ENCODE measurements around the gene XDH. TPM values are rescaled to one million over a fixed set of nuclear protein-coding genes. Genes with fewer than 3 reads are reported as not detected.

The XDH gene
- polyA plus RNA-seq, 1 donor (not counting 4 experiments of a cell fraction or from before 2014, with no cell fraction given): 40.6 TPM

DNA sequence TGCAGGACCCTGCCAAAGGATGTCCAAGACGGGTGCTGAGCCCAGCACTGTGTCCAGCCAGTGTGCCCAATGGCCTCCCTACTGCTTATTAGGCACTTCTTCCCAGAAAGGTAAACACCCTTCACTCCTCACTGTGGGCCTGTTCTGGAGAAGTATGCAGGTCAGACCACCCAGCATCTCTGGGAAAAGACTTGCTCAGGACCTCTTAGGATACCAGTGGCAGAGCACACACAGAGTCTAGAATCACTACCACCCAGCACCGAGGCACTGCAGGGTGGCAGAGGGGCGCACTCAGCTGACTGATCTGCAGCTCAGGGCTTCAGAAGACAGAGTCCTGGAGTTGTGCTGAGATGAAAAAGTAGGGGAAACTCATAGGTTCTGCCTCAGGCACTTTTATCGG lies 25.8 kb downstream of the XDH start:
- dilution Hi-C loops (cut with MboI; ENCODE audit: extremely low pct_ligation_motif_present, low sequenced_read_pairs): no loop called here
- DNase-seq (ENCODE audit: low read depth, low spot score): no peak
- H3K27me3 ChIP-seq (ENCODE audit: control insufficient read depth, extremely low read depth, insufficient read depth, low read length): no peaks in the 10 kb centered on the region
- peaks cover 2% of the 10 kb centered on the region for H3K9me3 ChIP-seq (ENCODE audit: control insufficient read depth, low read depth, low read length)
- H2AFZ ChIP-seq (ENCODE audit: control insufficient read depth, low read length): no peak overlapping the region
- H3K9ac ChIP-seq (ENCODE audit: control insufficient read depth, extremely low read depth, insufficient read depth, low read length): no peak overlapping the region
- H3K27ac ChIP-seq (ENCODE audit: control insufficient read depth, insufficient read depth, low read length): peak overlapping the region; percentile 71
- H3K4me3 ChIP-seq (ENCODE audit: control insufficient read depth in 2 of 3, extremely low read depth in 1 of 3, insufficient read depth in 2 of 3, low read depth in 1 of 3, low read length in 3 of 3): no peak overlapping the region
- H3K36me3 ChIP-seq (ENCODE audit: control insufficient read depth in 2 of 2, extremely low read depth in 1 of 2, insufficient read depth in 2 of 2, low read length in 2 of 2): peaks cover 11 to 22% of the 10 kb centered on the region in 2 experiments
- no peaks in the 10 kb centered on the region for H3K9me1 ChIP-seq (ENCODE audit: control insufficient read depth, extremely low read depth, insufficient read depth, low read length)
- no peak overlapping the region for H3K4me2 ChIP-seq (ENCODE audit: control insufficient read depth, extremely low read depth, insufficient read depth, low read depth, low read length)
- peaks cover 51% of the 10 kb centered on the region for H3K4me1 ChIP-seq (ENCODE audit: control insufficient read depth, extremely low read depth, insufficient read depth, low read length)
- no peak for TF ChIP-seq EZH2 (IDR thresholded peaks at IDR 0.05; ENCODE audit: low read length)
- TF ChIP-seq, protein P1, sequence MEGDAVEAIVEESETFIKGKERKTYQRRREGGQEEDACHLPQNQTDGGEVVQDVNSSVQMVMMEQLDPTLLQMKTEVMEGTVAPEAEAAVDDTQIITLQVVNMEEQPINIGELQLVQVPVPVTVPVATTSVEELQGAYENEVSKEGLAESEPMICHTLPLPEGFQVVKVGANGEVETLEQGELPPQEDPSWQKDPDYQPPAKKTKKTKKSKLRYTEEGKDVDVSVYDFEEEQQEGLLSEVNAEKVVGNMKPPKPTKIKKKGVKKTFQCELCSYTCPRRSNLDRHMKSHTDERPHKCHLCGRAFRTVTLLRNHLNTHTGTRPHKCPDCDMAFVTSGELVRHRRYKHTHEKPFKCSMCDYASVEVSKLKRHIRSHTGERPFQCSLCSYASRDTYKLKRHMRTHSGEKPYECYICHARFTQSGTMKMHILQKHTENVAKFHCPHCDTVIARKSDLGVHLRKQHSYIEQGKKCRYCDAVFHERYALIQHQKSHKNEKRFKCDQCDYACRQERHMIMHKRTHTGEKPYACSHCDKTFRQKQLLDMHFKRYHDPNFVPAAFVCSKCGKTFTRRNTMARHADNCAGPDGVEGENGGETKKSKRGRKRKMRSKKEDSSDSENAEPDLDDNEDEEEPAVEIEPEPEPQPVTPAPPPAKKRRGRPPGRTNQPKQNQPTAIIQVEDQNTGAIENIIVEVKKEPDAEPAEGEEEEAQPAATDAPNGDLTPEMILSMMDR (optimal IDR thresholded peaks at IDR 0.05 in 1 of 3, IDR thresholded peaks at IDR 0.05 in 1 of 3, conservative IDR thresholded peaks at IDR 0.05 in 1 of 3; ENCODE audit: extremely low read depth in 1 of 3, insufficient read depth in 2 of 3, low read length in 3 of 3): no peak
- no peaks in the 10 kb centered on the region for H3K79me2 ChIP-seq (ENCODE audit: control insufficient read depth, insufficient read depth, low read length)
- no peak for FAIRE-seq
- H4K20me1 ChIP-seq (ENCODE audit: control insufficient read depth, extremely low read depth, insufficient read depth, low read length): no peaks in the 10 kb centered on the region

DNA sequence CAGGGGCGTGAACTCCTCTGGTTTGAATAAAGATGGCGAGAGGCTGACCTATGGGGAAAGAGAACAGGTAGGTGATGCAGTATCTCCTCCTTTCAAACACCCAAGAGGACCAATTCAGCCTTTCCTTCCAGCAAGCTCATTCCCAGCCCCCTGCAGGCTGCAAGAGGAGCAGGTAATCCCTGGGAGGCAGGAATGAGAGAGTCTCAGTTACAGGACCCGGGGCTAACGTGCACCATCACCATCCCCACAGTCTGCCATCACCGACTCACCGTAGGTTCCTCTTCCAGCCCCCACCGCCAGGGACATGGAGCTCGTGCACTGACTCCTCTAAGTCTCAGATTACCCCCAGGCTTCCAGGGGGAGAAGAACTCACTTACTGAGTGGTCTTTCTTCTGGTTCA lies 26.7 kb downstream of the XDH start:
- no peak overlapping the region for H3K4me2 ChIP-seq (ENCODE audit: control insufficient read depth, extremely low read depth, insufficient read depth, low read depth, low read length)
- no peak overlapping the region for H3K9ac ChIP-seq (ENCODE audit: control insufficient read depth, extremely low read depth, insufficient read depth, low read length)
- TF ChIP-seq, protein P1 (optimal IDR thresholded peaks at IDR 0.05 in 1 of 3, IDR thresholded peaks at IDR 0.05 in 1 of 3, conservative IDR thresholded peaks at IDR 0.05 in 1 of 3; ENCODE audit: extremely low read depth in 1 of 3, insufficient read depth in 2 of 3, low read length in 3 of 3): peak in 1 of 3 experiments; percentile 7
- no peak for TF ChIP-seq EZH2 (IDR thresholded peaks at IDR 0.05; ENCODE audit: low read length)
- dilution Hi-C loops (cut with MboI; ENCODE audit: extremely low pct_ligation_motif_present, low sequenced_read_pairs): no loop called here
- H3K36me3 ChIP-seq (ENCODE audit: control insufficient read depth in 2 of 2, extremely low read depth in 1 of 2, insufficient read depth in 2 of 2, low read length in 2 of 2): peaks cover 11 to 31% of the 10 kb centered on the region in 2 experiments
- H3K9me1 ChIP-seq (ENCODE audit: control insufficient read depth, extremely low read depth, insufficient read depth, low read length): no peaks in the 10 kb centered on the region
- FAIRE-seq (no peak), DNase-seq (ENCODE audit: low read depth, low spot score) (no peak)
- no peaks in the 10 kb centered on the region for H4K20me1 ChIP-seq (ENCODE audit: control insufficient read depth, extremely low read depth, insufficient read depth, low read length)
- H3K79me2 ChIP-seq (ENCODE audit: control insufficient read depth, insufficient read depth, low read length): no peaks in the 10 kb centered on the region
- H3K4me1 ChIP-seq (ENCODE audit: control insufficient read depth, extremely low read depth, insufficient read depth, low read length): peaks cover 60% of the 10 kb centered on the region
- H3K27me3 ChIP-seq (ENCODE audit: control insufficient read depth, extremely low read depth, insufficient read depth, low read length): no peaks in the 10 kb centered on the region
- peaks cover under 1% of the 10 kb centered on the region for H3K9me3 ChIP-seq (ENCODE audit: control insufficient read depth, low read depth, low read length)
- no peak overlapping the region for H3K27ac ChIP-seq (ENCODE audit: control insufficient read depth, insufficient read depth, low read length)
- no peak overlapping the region for H3K4me3 ChIP-seq (ENCODE audit: control insufficient read depth in 2 of 3, extremely low read depth in 1 of 3, insufficient read depth in 2 of 3, low read depth in 1 of 3, low read length in 3 of 3)
- H2AFZ ChIP-seq (ENCODE audit: control insufficient read depth, low read length): no peak overlapping the region
